HG02798 (cell line): ENCODE data around the gene TMBIM6.
"Not testable (repeated sequence)": the region's sequence is repeated elsewhere in the genome, so short reads cannot be mapped to it uniquely, and the experiment has no call there.

Source experiments
- ATAC-seq: cut with Tn5 transposase; IDR thresholded peaks from one replicate; pipeline ENCODE4 v1.9.1; 2021; ENCODE audit warnings: mild to moderate bottlenecking; ENCODE audit not compliant: unreplicated experiment, poor library complexity

TMBIM6 gene

GRCh38 chr12:49740930-49741881 lies at the start of gene TMBIM6:
TSS of gene TMBIM6 (plus strand) at chr12:49741557. CDS start at chr12:49752494, 10,937 bp downstream.
- peak; percentile 96 for ATAC-seq

GRCh38 chr12:49692851-49693250 lies 48.5 kb upstream of the TMBIM6 start:
- no peak for ATAC-seq

- ATAC-seq = no peak
These were observed 47.4 kb upstream of the TMBIM6 start for GRCh38 chr12:49693931-49694444.

- no peak for ATAC-seq
These were observed 44.6 kb upstream of the TMBIM6 start for GRCh38 chr12:49696723-49697122.

- ATAC-seq = no peak
These were observed 43.5 kb upstream of the TMBIM6 start for GRCh38 chr12:49697808-49698207.

- ATAC-seq = peak; percentile 74
These were observed 42.5 kb upstream of the TMBIM6 start for GRCh38 chr12:49698619-49699545.

GRCh38 chr12:49702009-49702408 lies 39.3 kb upstream of the TMBIM6 start:
- no peak for ATAC-seq

GRCh38 chr12:49702676-49703215 lies 38.6 kb upstream of the TMBIM6 start:
- ATAC-seq = no peak

- no peak for ATAC-seq
These were observed 37.7 kb upstream of the TMBIM6 start for GRCh38 chr12:49703647-49704137.

- no peak for ATAC-seq
These were observed 35.8 kb upstream of the TMBIM6 start for GRCh38 chr12:49705479-49706134.

- peak; percentile 17 for ATAC-seq
These were observed 34.8 kb upstream of the TMBIM6 start for GRCh38 chr12:49706351-49707127.

GRCh38 chr12:49707128-49707811 lies 34.1 kb upstream of the TMBIM6 start, which contains the start of gene FMNL3:
TSS of gene FMNL3 (minus strand) at chr12:49707405. CDS start at chr12:49707180, 225 bp downstream.
- ATAC-seq = peak; percentile 90

GRCh38 chr12:49707812-49708147 lies 33.6 kb upstream of the TMBIM6 start:
- no peak for ATAC-seq

- no peak for ATAC-seq
These were observed 32.5 kb upstream of the TMBIM6 start for GRCh38 chr12:49708851-49709250.

GRCh38 chr12:49713952-49714351 lies 27.4 kb upstream of the TMBIM6 start:
- not testable (repeated sequence) for ATAC-seq

GRCh38 chr12:49716553-49716952 lies 24.8 kb upstream of the TMBIM6 start:
- peak; percentile 70 for ATAC-seq

- not testable (repeated sequence) for ATAC-seq
These were observed 23.6 kb upstream of the TMBIM6 start for GRCh38 chr12:49717800-49718199.

GRCh38 chr12:49720214-49720613 lies 21.1 kb upstream of the TMBIM6 start:
- ATAC-seq = no peak
